Epithelial cell of prostate (primary cell): Measurements from ENCODE around the gene ST8SIA6.

ENCODE experiments used
- DNase-seq: peaks from one replicate; pipeline ENCODE4 v3.0.0-alpha.2; 2011; ENCODE audit warnings: low read depth, low spot score
- H3K27ac ChIP-seq: fragments of 450-650 bp; 2 replicates; pipeline ENCODE4 v1.5.1; 2017; ENCODE audit warnings: mild to moderate bottlenecking

The ST8SIA6 gene

GRCh38 chr10:17278607-17279240 lies 175.7 kb downstream of the ST8SIA6 start:
- no peak overlapping the region for H3K27ac ChIP-seq
- DNase-seq, result no peak

- DNase-seq, result no peak
These were observed 177.5 kb downstream of the ST8SIA6 start for GRCh38 chr10:17276756-17277424.

GRCh38 chr10:17273403-17273802 lies 181.0 kb downstream of the ST8SIA6 start:
- peak; percentile 75 for DNase-seq

More at GRCh38 chr10:17276756-17277424, 177.5 kb downstream of the ST8SIA6 start:
- no peak overlapping the region for H3K27ac ChIP-seq

GRCh38 chr10:17272648-17273047 lies 181.7 kb downstream of the ST8SIA6 start:
- no peak overlapping the region for H3K27ac ChIP-seq

More at GRCh38 chr10:17273403-17273802, 181.0 kb downstream of the ST8SIA6 start:
- no peak overlapping the region for H3K27ac ChIP-seq

More at GRCh38 chr10:17272648-17273047, 181.7 kb downstream of the ST8SIA6 start:
- no peak for DNase-seq
